T1000 (cell line): Measurements from ENCODE around the gene DDIT3.
A peak's percentile ranks its signal among the peaks of the same experiment; 100 is the strongest.

Experiments
- DNase-seq: peaks from one replicate; lab custom pipeline; 2025; ENCODE audit warnings: mixed read lengths; lab: John Stamatoyannopoulos, UW

DDIT3 gene

GRCh38 chr12:57547288-57548012 lies 27.1 kb upstream of the DDIT3 start:
- DNase-seq, result no peak

GRCh38 chr12:57546438-57547287 lies 26.3 kb upstream of the DDIT3 start, which contains the start of gene DCTN2:
Gene DCTN2 (minus strand): TSS chr12:57547192. CDS start chr12:57547063, 129 bp downstream.
- peak; percentile 93 for DNase-seq

GRCh38 chr12:57545809-57546437 lies 25.6 kb upstream of the DDIT3 start:
- no peak for DNase-seq

- DNase-seq, result no peak
Measured at GRCh38 chr12:57543581-57543980, 23.3 kb upstream of the DDIT3 start.

GRCh38 chr12:57541717-57542116 lies 21.4 kb upstream of the DDIT3 start:
- no peak for DNase-seq

- no peak for DNase-seq
Measured at GRCh38 chr12:57541001-57541400, 20.7 kb upstream of the DDIT3 start.

GRCh38 chr12:57539134-57539768 lies 18.9 kb upstream of the DDIT3 start:
- no peak for DNase-seq

GRCh38 chr12:57536597-57536942 lies 16.3 kb upstream of the DDIT3 start:
- no peak for DNase-seq

GRCh38 chr12:57535764-57536596 lies 15.7 kb upstream of the DDIT3 start:
- DNase-seq, result no peak

GRCh38 chr12:57534991-57535543 lies 14.8 kb upstream of the DDIT3 start:
- DNase-seq, result no peak

- DNase-seq, result no peak
Measured at GRCh38 chr12:57534250-57534649, 13.9 kb upstream of the DDIT3 start.

- DNase-seq, result no peak
Measured at GRCh38 chr12:57533108-57533507, 12.8 kb upstream of the DDIT3 start.

GRCh38 chr12:57531836-57532235 lies 11.5 kb upstream of the DDIT3 start:
- no peak for DNase-seq

GRCh38 chr12:57530396-57531142 lies 10.3 kb upstream of the DDIT3 start:
- DNase-seq, result no peak

- no peak for DNase-seq
Measured at GRCh38 chr12:57529831-57530230, 9.5 kb upstream of the DDIT3 start.

GRCh38 chr12:57528831-57529555 lies 8.7 kb upstream of the DDIT3 start:
- DNase-seq, result no peak

GRCh38 chr12:57528176-57528575 lies 7.9 kb upstream of the DDIT3 start:
- DNase-seq, result no peak

GRCh38 chr12:57527184-57527583 lies 6.9 kb upstream of the DDIT3 start:
- DNase-seq, result no peak

GRCh38 chr12:57526477-57527126 lies 6.3 kb upstream of the DDIT3 start:
- no peak for DNase-seq
